ENCODE results near the gene CENPO. TPM values are rescaled to one million over a fixed set of nuclear protein-coding genes. Genes with fewer than 3 reads are reported as not detected.

Gene CENPO
- polyA plus RNA-seq, 3 donors = 1.6 to 2.6 (median 2.3) TPM

DNA sequence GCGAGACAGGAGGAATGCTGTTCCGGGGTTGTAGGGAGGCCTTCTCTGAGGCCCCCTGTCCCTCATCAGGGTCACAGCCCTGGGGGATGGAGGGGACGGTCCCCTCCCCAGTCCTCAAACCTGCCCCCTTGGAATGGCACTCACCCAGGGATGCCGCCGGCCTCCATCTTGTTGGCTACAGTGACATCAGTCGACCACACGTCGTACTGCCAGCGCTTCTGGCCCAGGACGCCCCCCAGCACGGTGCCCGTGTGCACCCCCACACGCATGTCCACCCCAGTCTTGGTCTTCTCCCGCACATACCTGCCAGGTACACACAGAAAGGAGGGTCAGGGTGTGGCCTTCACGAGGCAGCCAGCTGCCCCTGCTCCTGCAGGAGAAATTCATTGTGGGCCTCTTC is 46.5 kb downstream of the CENPO start:
- no peaks in the 10 kb centered on the region for H3K9me3 ChIP-seq (replicated peaks in 1 of 2; ENCODE audit: control insufficient read depth in 1 of 2, insufficient read depth in 1 of 2, low read length in 2 of 2)
- no peak overlapping the region for H3K4me3 Mint-ChIP-seq
- intact Hi-C loops (cut with micrococcal nuclease) = no loop called here
- H3K9ac ChIP-seq (ENCODE audit: insufficient read depth, low read length, poor library complexity, severe bottlenecking) = no peak overlapping the region
- H3K4me2 ChIP-seq (replicated peaks; ENCODE audit: extremely low read depth, low read length, poor library complexity, severe bottlenecking) = no peak overlapping the region
- no peaks in the 10 kb centered on the region for H3K27me3 ChIP-seq (ENCODE audit: control insufficient read depth in 2 of 2, insufficient read depth in 2 of 2, low read length in 2 of 2)
- no peaks in the 10 kb centered on the region for H3K4me1 Mint-ChIP-seq
- H3K36me3 ChIP-seq (replicated peaks in 1 of 2; ENCODE audit: control insufficient read depth in 1 of 2, insufficient read depth in 2 of 2, low read length in 2 of 2) = peaks cover 10 to 13% of the 10 kb centered on the region in 2 donors
- H3K27me3 Mint-ChIP-seq (ENCODE audit: low read depth in 3 of 3) = no peaks in the 10 kb centered on the region
- 98% methylated on average over 13 of the region's 15 CpGs for WGBS (ENCODE audit: insufficient coverage)
- H3K36me3 Mint-ChIP-seq = peaks cover 47 to 48% of the 10 kb centered on the region in 2 donors
- H3K27ac Mint-ChIP-seq = peak overlapping the region in 2 of 7 donors; percentile 57 to 66
- no peak overlapping the region for H3K27ac ChIP-seq (ENCODE audit: low read depth in 1 of 2, low read length in 2 of 2)
- H4K20me1 ChIP-seq (ENCODE audit: insufficient read depth, low read length) = no peaks in the 10 kb centered on the region
- no peak for DNase-seq
- no peaks in the 10 kb centered on the region for H3K79me2 ChIP-seq (ENCODE audit: insufficient read depth, low read length)
- no peak overlapping the region for H2AFZ ChIP-seq (ENCODE audit: insufficient read depth, low read depth, low read length, poor library complexity, severe bottlenecking)
- no peak overlapping the region for H3K4me3 ChIP-seq (replicated peaks in 1 of 3; ENCODE audit: low read depth in 2 of 3, low read length in 3 of 3)
- TF ChIP-seq, protein P1, sequence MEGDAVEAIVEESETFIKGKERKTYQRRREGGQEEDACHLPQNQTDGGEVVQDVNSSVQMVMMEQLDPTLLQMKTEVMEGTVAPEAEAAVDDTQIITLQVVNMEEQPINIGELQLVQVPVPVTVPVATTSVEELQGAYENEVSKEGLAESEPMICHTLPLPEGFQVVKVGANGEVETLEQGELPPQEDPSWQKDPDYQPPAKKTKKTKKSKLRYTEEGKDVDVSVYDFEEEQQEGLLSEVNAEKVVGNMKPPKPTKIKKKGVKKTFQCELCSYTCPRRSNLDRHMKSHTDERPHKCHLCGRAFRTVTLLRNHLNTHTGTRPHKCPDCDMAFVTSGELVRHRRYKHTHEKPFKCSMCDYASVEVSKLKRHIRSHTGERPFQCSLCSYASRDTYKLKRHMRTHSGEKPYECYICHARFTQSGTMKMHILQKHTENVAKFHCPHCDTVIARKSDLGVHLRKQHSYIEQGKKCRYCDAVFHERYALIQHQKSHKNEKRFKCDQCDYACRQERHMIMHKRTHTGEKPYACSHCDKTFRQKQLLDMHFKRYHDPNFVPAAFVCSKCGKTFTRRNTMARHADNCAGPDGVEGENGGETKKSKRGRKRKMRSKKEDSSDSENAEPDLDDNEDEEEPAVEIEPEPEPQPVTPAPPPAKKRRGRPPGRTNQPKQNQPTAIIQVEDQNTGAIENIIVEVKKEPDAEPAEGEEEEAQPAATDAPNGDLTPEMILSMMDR (IDR thresholded peaks at IDR 0.05) = no peak
- H3K4me1 ChIP-seq (ENCODE audit: control insufficient read depth in 1 of 2, insufficient read depth in 2 of 2, low read length in 2 of 2) = no peaks in the 10 kb centered on the region
- peaks cover 0 to 2% (median 0%) of the 10 kb centered on the region in 7 donors for H3K9me3 Mint-ChIP-seq

DNA sequence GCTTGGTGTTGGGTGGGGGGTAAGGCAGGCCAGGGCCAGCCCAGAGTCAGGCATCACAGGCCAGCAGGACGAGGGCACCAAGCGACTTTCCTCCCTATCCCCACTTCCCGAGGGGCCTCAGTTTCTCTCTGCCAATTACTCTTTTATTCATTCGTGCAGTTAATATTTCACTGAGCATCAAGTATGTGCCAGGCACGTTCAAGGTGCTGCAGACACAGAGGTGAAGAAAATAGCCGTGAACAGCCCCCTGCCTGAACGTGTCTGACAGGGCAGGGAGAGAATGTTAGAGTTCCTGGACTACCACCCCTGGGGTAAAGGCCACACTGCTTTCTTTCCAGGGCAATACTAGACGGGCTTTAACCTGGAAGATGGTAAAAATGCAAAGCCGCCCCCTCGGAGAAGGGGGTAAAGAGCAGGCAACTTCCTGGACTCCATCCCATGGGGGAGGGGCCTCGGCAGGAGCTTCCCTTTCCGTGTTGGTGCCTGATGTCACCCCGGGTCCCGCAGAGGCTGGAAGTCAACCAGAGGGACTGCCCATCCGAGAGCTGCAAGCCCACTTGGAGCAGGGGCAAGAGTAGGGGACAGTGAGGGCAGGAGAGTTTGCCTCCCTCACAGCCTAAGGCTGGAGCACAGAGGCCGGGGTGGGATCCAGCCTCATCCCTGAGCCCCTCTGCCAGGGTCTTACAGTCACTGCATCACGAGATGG is 47.1 kb downstream of the CENPO start:
- no peak for DNase-seq
- TF ChIP-seq, protein P1 (IDR thresholded peaks at IDR 0.05) = no peak
- peaks cover 43 to 50% of the 10 kb centered on the region in 2 donors for H3K36me3 Mint-ChIP-seq
- Histone ChIP-seq H3K4me1 (ENCODE audit: control insufficient read depth in 1 of 2, insufficient read depth in 2 of 2, low read length in 2 of 2) (no peaks in the 10 kb centered on the region), H3K27ac (ENCODE audit: low read depth in 1 of 2, low read length in 2 of 2) (no peak overlapping the region), H3K9me3 (replicated peaks in 1 of 2; ENCODE audit: control insufficient read depth in 1 of 2, insufficient read depth in 1 of 2, low read length in 2 of 2) (no peaks in the 10 kb centered on the region), H3K79me2 (ENCODE audit: insufficient read depth, low read length) (no peaks in the 10 kb centered on the region), H4K20me1 (ENCODE audit: insufficient read depth, low read length) (no peaks in the 10 kb centered on the region), H3K4me3 (replicated peaks in 1 of 3; ENCODE audit: low read depth in 2 of 3, low read length in 3 of 3) (no peak overlapping the region), H3K27me3 (ENCODE audit: control insufficient read depth in 2 of 2, insufficient read depth in 2 of 2, low read length in 2 of 2) (no peaks in the 10 kb centered on the region), H3K9ac (ENCODE audit: insufficient read depth, low read length, poor library complexity, severe bottlenecking) (no peak overlapping the region), H3K4me2 (replicated peaks; ENCODE audit: extremely low read depth, low read length, poor library complexity, severe bottlenecking) (no peak overlapping the region), H3K36me3 (replicated peaks in 1 of 2; ENCODE audit: control insufficient read depth in 1 of 2, insufficient read depth in 2 of 2, low read length in 2 of 2) (peaks cover 8 to 13% of the 10 kb centered on the region in 2 donors), H2AFZ (ENCODE audit: insufficient read depth, low read depth, low read length, poor library complexity, severe bottlenecking) (no peak overlapping the region)
- no peaks in the 10 kb centered on the region for H3K4me1 Mint-ChIP-seq
- peak overlapping the region in 1 of 7 donors; percentile 57 for H3K27ac Mint-ChIP-seq
- WGBS (ENCODE audit: insufficient coverage) = 86% methylated on average over 14 of the region's 17 CpGs
- intact Hi-C loops (cut with micrococcal nuclease) = no loop called here
- H3K27me3 Mint-ChIP-seq (ENCODE audit: low read depth in 3 of 3) = no peaks in the 10 kb centered on the region
- H3K9me3 Mint-ChIP-seq = peaks cover 0 to 3% (median 0%) of the 10 kb centered on the region in 7 donors
- H3K4me3 Mint-ChIP-seq = no peak overlapping the region
